Tibial artery (tissue), 4 donors: ENCODE measurements around the gene SLAMF6.

ENCODE experiments used
- DNase-seq, 2 donors: peaks; one replicate each; pipeline ENCODE4 v3.0.0-alpha.2; 2019
- H3K27ac ChIP-seq, 2 donors: fragments of 200-600 bp; sonication (generic) in 1 of 2; 1 replicate in 1 of 2; 2 replicates in 1 of 2; pipeline ENCODE4 v1.5.1; 2018 to 2019; ENCODE audit warnings: mild to moderate bottlenecking in 1 of 2
- H3K27me3 ChIP-seq, 2 donors: fragments of 200-600 bp; sonication (generic) in 1 of 2; one replicate each; pipeline versions ENCODE4 v1.5.1 to v1.6.0; 2016 to 2019
- H3K36me3 ChIP-seq, 3 donors: fragments of 200-600 bp; sonication (generic) in 2 of 3; one replicate each; pipeline ENCODE4 v1.5.1; 2016 to 2019; ENCODE audit warnings: mild to moderate bottlenecking in 2 of 3
- H3K4me1 ChIP-seq, 4 donors: fragments of 200-600 bp; sonication (generic) in 2 of 4; 1 replicate in 3 of 4; 2 replicates in 1 of 4; pipeline ENCODE4 v1.5.1; 2016 to 2019
- H3K4me3 ChIP-seq, 2 donors: fragments of 200-600 bp; sonication (generic) in 1 of 2; 1 replicate in 1 of 2; 2 replicates in 1 of 2; pipeline ENCODE4 v1.5.1; 2018 to 2019; ENCODE audit warnings: mild to moderate bottlenecking in 2 of 2
- H3K9me3 ChIP-seq, 3 donors: fragments of 200-600 bp; sonication (generic) in 1 of 3; one replicate each; pipeline ENCODE4 v1.5.1; 2016 to 2019
- intact Hi-C: fragments of 100-400 bp; cut with DNase I; formaldehyde crosslinking; loops from one replicate; pipeline ENCODE4 v1.15.0; 2023; ENCODE audit warnings: low total_unique reads
- TF ChIP-seq, protein P1 (sequence below), 2 experiments: fragments of 200-600 bp in 1 of 2; fragments of 450-650 bp in 1 of 2; IDR thresholded peaks; one replicate each; pipeline ENCODE4 v1.5.1; 2017 to 2019; ENCODE audit warnings: antibody characterized with exemption in 2 of 2, mild to moderate bottlenecking in 1 of 2, moderate library complexity in 1 of 2

SLAMF6 gene

DNA sequence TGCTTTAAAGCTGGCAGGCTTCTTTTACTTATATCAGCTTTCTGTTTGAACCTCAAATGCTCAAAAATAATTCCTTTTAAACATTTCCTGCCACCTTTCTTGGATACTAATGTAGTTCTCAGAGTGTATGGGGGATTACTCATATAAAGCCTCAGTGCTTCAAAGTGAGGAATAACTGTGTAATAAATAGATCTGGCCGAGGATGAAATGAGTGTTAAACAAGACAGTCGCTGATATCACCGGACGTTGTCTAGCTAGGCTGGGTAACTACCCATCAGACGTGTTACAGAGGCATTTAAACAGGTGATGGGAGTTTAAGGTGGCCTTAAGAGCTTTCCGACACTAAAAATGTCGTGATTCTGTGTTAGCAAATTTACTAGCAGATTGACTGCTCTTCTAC lies 69.6 kb downstream of the SLAMF6 start:
- DNase-seq: no peak
- Histone ChIP-seq H3K36me3 (no peaks in the 10 kb centered on the region), H3K4me3 (no peak overlapping the region), H3K9me3 (no peaks in the 10 kb centered on the region), H3K27me3 (peaks cover 0 to 3% of the 10 kb centered on the region in 2 donors), H3K27ac (no peak overlapping the region), H3K4me1 (no peaks in the 10 kb centered on the region)
- intact Hi-C loops: no loop called here
- TF ChIP-seq, protein P1, sequence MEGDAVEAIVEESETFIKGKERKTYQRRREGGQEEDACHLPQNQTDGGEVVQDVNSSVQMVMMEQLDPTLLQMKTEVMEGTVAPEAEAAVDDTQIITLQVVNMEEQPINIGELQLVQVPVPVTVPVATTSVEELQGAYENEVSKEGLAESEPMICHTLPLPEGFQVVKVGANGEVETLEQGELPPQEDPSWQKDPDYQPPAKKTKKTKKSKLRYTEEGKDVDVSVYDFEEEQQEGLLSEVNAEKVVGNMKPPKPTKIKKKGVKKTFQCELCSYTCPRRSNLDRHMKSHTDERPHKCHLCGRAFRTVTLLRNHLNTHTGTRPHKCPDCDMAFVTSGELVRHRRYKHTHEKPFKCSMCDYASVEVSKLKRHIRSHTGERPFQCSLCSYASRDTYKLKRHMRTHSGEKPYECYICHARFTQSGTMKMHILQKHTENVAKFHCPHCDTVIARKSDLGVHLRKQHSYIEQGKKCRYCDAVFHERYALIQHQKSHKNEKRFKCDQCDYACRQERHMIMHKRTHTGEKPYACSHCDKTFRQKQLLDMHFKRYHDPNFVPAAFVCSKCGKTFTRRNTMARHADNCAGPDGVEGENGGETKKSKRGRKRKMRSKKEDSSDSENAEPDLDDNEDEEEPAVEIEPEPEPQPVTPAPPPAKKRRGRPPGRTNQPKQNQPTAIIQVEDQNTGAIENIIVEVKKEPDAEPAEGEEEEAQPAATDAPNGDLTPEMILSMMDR (IDR thresholded peaks at IDR 0.05): no peak

DNA sequence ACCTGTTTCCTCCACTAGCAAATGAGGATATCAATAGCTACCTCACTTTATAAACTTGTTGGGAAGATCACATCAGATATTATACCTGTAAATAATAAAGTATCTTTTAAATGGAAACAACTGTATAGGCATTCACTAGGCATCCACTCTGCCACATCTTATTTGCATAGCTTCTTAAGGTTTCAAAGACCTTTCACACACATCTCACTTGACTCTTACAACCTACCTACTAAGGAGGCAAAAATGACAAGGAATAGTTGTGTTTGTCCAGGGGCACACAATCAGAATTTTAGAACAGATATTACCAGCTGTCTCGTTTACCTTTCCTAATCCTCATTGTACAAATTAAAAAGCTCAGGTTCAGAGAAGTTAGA lies 71.2 kb downstream of the SLAMF6 start:
- peaks cover 0 to 3% of the 10 kb centered on the region in 2 donors for H3K27me3 ChIP-seq
- H3K27ac ChIP-seq: no peak overlapping the region
- no peak for DNase-seq
- H3K4me1 ChIP-seq: no peaks in the 10 kb centered on the region
- TF ChIP-seq, protein P1 (IDR thresholded peaks at IDR 0.05): no peak
- no peak overlapping the region for H3K4me3 ChIP-seq
- intact Hi-C loops: no loop called here
- no peaks in the 10 kb centered on the region for H3K9me3 ChIP-seq
- H3K36me3 ChIP-seq: no peaks in the 10 kb centered on the region

DNA sequence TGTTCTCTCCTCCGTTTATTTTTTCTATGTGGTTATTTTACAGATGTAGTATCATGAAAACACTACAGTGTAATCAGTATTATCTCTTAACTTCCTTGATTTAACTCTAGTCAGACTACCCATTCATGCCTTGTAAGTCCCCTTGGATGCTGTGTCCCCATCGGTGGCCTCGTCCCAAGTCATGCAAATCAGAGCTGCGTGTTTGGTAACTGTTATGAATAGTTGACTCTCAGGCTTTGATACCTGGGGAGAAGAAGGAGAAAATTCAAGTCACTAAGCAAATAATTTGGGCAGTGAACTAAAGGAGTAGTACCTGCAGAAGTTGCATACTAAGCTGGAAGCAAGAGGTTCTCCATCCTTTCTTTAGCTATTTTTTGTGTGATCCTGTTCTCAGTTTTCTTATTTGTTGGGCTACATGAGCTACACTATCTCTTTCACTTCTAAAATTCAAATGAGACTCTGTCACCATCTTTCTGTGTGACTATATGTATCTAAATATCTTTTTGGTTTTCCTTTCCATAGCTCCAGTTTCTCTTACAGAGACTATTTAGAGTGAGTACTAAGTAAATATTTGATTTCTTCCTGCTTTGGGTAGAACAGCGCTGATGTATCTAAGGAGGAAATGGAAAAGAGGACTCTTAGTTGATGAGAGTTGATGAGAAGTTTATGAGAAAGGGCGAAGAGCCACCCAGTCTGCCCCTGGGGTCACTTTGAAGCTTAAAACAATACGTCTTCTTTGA lies 71.8 kb downstream of the SLAMF6 start:
- H3K9me3 ChIP-seq: no peaks in the 10 kb centered on the region
- no peak overlapping the region for H3K27ac ChIP-seq
- no peak for DNase-seq
- TF ChIP-seq, protein P1 (IDR thresholded peaks at IDR 0.05): no peak
- no peak overlapping the region for H3K4me3 ChIP-seq
- intact Hi-C loops: no loop called here
- peaks cover 0 to 3% of the 10 kb centered on the region in 2 donors for H3K27me3 ChIP-seq
- H3K4me1 ChIP-seq: no peaks in the 10 kb centered on the region
- no peaks in the 10 kb centered on the region for H3K36me3 ChIP-seq

DNA sequence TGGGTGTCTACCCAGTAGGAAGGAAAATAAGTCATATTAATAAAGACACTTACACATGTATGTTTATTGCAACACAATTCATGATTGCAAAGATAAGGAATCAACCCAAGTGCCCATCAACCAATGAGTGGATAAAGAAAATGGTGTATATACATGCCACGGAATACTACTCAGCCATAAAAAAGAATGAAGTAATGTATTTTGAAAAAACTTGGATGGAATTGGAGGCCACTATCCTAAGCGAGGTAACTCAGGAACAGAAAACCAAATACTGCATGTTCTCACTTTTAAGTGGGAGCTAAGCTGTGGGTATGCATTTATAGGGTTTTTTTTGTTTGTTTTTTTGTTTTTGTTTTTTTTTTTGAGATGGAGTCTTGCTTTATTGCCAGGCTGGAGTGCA lies 73.6 kb downstream of the SLAMF6 start:
- H3K4me1 ChIP-seq: no peaks in the 10 kb centered on the region
- no peak overlapping the region for H3K4me3 ChIP-seq
- H3K27me3 ChIP-seq: peaks cover 0 to 3% of the 10 kb centered on the region in 2 donors
- no peaks in the 10 kb centered on the region for H3K36me3 ChIP-seq
- no peaks in the 10 kb centered on the region for H3K9me3 ChIP-seq
- no peak overlapping the region for H3K27ac ChIP-seq
- no peak for DNase-seq
- intact Hi-C loops: no loop called here
- TF ChIP-seq, protein P1 (IDR thresholded peaks at IDR 0.05): no peak

DNA sequence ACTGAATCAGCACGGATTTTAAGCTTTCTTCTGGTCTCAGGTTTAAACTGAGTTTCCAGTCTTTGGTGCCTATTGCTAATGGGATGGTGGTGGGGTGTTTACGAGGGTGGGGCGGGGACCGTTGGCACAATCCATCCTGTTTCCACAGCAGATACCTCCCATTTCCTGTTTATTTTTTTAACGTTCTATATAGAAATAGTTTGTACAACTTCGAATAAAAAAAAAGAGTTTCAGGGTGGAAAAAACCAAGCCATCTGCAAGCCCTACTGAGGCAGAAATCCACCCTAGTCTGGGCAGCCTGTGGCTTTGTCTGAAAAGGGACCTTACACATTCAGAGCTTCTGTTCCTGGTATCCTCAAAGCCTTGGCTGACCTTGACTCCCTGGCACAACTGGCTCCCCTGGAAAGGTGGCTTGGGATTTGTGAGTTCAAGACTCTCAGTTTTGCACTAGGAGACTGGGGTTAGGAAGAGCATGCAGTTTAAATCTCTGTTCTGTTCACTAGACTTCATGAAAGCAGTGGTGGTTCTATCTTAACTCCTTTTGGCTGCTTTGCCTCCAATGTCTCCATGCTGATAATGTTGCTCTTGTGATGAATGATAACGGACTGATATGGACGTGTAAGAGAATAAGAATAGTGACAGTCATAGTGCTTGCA lies 76.0 kb downstream of the SLAMF6 start:
- Histone ChIP-seq H3K27me3 (peaks cover 0 to 3% of the 10 kb centered on the region in 2 donors), H3K36me3 (no peaks in the 10 kb centered on the region), H3K4me3 (no peak overlapping the region), H3K9me3 (no peaks in the 10 kb centered on the region), H3K4me1 (no peaks in the 10 kb centered on the region), H3K27ac (no peak overlapping the region)
- DNase-seq: no peak
- TF ChIP-seq, protein P1 (IDR thresholded peaks at IDR 0.05): no peak
- intact Hi-C loops: no loop called here
